Measurements from ENCODE around the gene ELOVL2.
"Not testable (repeated sequence)": the region's sequence is repeated elsewhere in the genome, so short reads cannot be mapped to it uniquely, and the experiment has no call there.

DNA sequence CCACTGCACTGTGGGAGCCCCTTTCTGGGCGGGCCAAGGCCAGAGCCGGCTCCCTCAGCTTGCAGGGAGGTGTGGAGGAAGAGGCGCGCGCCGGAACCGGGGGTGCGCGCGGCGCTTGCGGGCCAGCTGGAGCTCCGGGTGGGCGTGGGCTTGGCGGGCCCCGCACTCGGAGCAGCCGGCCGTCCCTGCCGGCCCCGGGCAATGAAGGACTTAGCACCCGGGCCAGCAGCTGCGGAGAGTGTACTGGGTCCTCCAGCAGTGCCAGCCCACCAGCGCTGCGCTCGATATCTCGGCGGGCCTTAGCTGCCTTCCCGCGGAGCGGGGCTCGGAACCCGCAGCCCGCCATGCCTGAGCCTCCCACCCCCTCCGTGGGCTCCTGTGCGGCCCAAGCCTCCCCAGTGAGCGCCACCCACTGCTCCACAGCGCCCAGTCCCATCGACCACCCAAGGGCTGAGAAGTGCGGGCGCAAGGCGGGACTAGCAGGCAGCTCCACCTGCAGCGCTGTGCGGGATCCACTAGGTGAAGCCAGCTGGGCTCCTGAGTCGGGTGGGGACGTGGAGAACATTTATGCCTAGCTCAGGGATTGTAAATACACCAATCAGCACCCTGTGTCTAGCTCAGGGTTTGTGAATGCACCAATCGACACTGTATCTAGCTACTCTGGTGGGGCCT lies 43.2 kb upstream of the ELOVL2 start:
- TF ChIP-seq, protein P1, sequence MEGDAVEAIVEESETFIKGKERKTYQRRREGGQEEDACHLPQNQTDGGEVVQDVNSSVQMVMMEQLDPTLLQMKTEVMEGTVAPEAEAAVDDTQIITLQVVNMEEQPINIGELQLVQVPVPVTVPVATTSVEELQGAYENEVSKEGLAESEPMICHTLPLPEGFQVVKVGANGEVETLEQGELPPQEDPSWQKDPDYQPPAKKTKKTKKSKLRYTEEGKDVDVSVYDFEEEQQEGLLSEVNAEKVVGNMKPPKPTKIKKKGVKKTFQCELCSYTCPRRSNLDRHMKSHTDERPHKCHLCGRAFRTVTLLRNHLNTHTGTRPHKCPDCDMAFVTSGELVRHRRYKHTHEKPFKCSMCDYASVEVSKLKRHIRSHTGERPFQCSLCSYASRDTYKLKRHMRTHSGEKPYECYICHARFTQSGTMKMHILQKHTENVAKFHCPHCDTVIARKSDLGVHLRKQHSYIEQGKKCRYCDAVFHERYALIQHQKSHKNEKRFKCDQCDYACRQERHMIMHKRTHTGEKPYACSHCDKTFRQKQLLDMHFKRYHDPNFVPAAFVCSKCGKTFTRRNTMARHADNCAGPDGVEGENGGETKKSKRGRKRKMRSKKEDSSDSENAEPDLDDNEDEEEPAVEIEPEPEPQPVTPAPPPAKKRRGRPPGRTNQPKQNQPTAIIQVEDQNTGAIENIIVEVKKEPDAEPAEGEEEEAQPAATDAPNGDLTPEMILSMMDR (conservative IDR thresholded peaks at IDR 0.05) = not testable (repeated sequence)
- not testable (repeated sequence) for TF ChIP-seq EZH2 (IDR thresholded peaks at IDR 0.05; ENCODE audit: low read depth)
